ENCODE data around the gene MXRA8.

DNA sequence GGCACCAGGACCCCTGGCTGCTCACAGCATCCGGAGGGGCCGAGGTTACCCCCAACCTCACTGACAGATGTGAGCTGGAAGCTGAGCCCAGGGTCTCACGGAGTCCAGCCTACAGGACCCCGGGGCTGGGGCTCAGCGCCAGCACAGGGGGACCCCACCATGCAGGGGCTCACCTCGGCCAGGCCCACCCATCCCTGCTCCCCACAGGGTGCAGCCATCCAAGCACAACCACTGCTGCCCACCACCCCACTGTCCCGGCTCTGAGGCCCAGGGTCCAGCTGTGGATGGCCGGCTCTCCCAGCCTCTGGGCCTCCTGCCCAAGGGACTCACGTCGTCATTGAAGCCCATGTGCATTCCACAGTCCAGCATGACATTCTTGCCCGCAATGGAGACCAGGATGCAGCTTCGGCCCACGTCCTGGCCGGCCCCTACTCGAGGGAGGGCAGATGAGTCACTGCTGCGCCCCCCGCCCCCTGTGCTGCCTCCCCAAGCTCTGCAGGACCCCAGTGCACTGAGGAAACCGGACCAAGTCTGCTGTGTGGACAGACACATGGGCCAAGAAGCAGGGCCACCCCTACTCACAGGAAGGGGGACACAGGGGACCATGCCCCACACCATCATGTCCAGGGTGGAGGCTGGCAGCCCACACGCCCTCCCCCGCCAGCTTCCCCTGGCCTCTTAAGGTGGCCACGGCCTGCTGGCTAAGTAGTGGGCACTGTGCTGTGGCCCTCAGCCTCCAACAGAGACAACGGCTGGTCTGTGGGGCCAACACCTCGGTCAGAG lies 37.5 kb downstream of the MXRA8 start:
- TF ChIP-seq EP300 (IDR thresholded peaks at IDR 0.05) (no peak), POLR2A (IDR thresholded peaks at IDR 0.05) (no peak)

Data from ovary (tissue), 1 donor.